Tibial artery (tissue), 4 donors: ENCODE results near the gene KRTAP20-3.

Experiments used
- DNase-seq, 2 donors: peaks; one replicate each; pipeline ENCODE4 v3.0.0-alpha.2; 2019
- H3K27ac ChIP-seq, 2 donors: fragments of 200-600 bp; sonication (generic) in 1 of 2; 1 replicate in 1 of 2; 2 replicates in 1 of 2; pipeline ENCODE4 v1.5.1; 2018 to 2019; ENCODE audit warnings: mild to moderate bottlenecking in 1 of 2
- H3K27me3 ChIP-seq, 2 donors: fragments of 200-600 bp; sonication (generic) in 1 of 2; one replicate each; pipeline versions ENCODE4 v1.5.1 to v1.6.0; 2016 to 2019
- H3K36me3 ChIP-seq, 3 donors: fragments of 200-600 bp; sonication (generic) in 2 of 3; one replicate each; pipeline ENCODE4 v1.5.1; 2016 to 2019; ENCODE audit warnings: mild to moderate bottlenecking in 2 of 3
- H3K4me1 ChIP-seq, 4 donors: fragments of 200-600 bp; sonication (generic) in 2 of 4; 1 replicate in 3 of 4; 2 replicates in 1 of 4; pipeline ENCODE4 v1.5.1; 2016 to 2019
- H3K4me3 ChIP-seq, 2 donors: fragments of 200-600 bp; sonication (generic) in 1 of 2; 1 replicate in 1 of 2; 2 replicates in 1 of 2; pipeline ENCODE4 v1.5.1; 2018 to 2019; ENCODE audit warnings: mild to moderate bottlenecking in 2 of 2
- H3K9me3 ChIP-seq, 3 donors: fragments of 200-600 bp; sonication (generic) in 1 of 3; one replicate each; pipeline ENCODE4 v1.5.1; 2016 to 2019
- intact Hi-C: fragments of 100-400 bp; cut with DNase I; formaldehyde crosslinking; loops from one replicate; pipeline ENCODE4 v1.15.0; 2023; ENCODE audit warnings: low total_unique reads
- TF ChIP-seq, protein P1 (sequence below), 2 experiments: fragments of 200-600 bp in 1 of 2; fragments of 450-650 bp in 1 of 2; IDR thresholded peaks; one replicate each; pipeline ENCODE4 v1.5.1; 2017 to 2019; ENCODE audit warnings: antibody characterized with exemption in 2 of 2, mild to moderate bottlenecking in 1 of 2, moderate library complexity in 1 of 2

Gene KRTAP20-3

DNA sequence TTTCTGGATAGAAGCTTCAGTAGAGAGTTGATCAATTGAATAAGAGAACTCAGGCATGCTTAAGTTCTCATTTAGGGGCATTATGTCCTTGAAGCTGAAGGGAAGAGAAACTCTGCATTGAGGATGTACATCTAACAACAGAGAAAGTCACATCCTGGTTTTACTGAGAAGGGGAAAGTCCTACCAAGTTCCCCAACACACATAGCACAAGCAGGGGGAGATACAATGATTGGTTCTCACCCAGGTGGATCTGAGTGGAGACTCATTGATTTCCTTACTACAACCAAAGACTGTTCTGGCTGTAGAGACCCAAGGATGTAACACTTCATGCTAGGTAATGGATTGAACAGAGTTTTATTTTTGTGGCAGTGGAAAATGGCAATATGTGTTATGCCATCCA is 27.5 kb upstream of the KRTAP20-3 start:
- H3K4me1 ChIP-seq, result no peaks in the 10 kb centered on the region
- no peaks in the 10 kb centered on the region for H3K36me3 ChIP-seq
- H3K4me3 ChIP-seq, result no peak overlapping the region
- TF ChIP-seq, protein P1, sequence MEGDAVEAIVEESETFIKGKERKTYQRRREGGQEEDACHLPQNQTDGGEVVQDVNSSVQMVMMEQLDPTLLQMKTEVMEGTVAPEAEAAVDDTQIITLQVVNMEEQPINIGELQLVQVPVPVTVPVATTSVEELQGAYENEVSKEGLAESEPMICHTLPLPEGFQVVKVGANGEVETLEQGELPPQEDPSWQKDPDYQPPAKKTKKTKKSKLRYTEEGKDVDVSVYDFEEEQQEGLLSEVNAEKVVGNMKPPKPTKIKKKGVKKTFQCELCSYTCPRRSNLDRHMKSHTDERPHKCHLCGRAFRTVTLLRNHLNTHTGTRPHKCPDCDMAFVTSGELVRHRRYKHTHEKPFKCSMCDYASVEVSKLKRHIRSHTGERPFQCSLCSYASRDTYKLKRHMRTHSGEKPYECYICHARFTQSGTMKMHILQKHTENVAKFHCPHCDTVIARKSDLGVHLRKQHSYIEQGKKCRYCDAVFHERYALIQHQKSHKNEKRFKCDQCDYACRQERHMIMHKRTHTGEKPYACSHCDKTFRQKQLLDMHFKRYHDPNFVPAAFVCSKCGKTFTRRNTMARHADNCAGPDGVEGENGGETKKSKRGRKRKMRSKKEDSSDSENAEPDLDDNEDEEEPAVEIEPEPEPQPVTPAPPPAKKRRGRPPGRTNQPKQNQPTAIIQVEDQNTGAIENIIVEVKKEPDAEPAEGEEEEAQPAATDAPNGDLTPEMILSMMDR (IDR thresholded peaks at IDR 0.05), result no peak
- H3K27me3 ChIP-seq, result no peaks in the 10 kb centered on the region
- DNase-seq, result no peak
- no peaks in the 10 kb centered on the region for H3K9me3 ChIP-seq
- intact Hi-C loops, result no loop called here
- H3K27ac ChIP-seq, result no peak overlapping the region

DNA sequence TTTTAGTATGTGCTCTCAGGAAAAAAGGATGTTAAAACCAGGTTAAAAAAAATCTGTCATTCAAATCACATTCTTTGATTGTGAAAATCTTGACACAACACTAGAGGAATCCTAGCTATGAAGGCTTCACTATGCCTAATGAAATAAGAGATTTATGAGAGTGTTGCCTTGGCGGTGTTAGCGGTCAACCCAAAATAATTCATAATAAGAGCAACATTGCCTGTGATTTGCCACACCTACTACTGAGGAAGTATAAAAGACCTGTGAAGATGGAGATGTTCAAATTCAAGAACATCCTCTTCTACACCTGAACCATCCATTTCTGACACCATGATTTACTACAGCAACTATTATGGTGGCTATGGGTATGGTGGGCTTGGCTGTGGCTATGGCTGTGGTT is 26.5 kb upstream of the KRTAP20-3 start, which contains the start of gene KRTAP20-1:
Gene KRTAP20-1, plus strand, starts transcription at position 301 of the 400 bp plus-strand sequence. Its CDS starts 30 bp downstream, at position 331.
- intact Hi-C loops, result no loop called here
- Histone ChIP-seq H3K27ac (no peak within 1 kb of the TSS), H3K4me3 (no peak within 1 kb of the TSS), H3K4me1 (no peaks in the 10 kb centered on the region), H3K27me3 (no peaks in the 10 kb centered on the region), H3K9me3 (no peaks in the 10 kb centered on the region), H3K36me3 (no peaks in the 10 kb centered on the region)
- TF ChIP-seq, protein P1 (IDR thresholded peaks at IDR 0.05), result no peak
- DNase-seq, result no peak

DNA sequence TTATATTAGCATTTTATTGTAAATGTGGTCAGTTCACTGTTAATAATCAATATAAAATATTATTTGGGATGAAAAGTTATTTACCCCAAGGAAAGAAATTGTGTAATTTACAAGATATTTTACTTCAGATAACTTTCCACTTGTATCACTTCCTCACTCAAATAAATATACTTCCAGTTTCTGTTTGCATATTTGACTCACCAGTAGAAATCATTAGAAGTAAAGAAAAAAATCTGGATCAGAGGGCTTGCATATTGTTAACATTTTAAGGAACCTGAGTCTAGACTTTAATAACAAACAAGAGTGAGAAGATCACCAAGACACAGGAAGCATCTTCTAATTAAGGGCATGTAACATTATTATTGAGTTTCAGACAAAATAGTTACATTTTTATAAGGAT is 22.6 kb upstream of the KRTAP20-3 start:
- intact Hi-C loops, result no loop called here
- TF ChIP-seq, protein P1 (IDR thresholded peaks at IDR 0.05), result no peak
- H3K4me3 ChIP-seq, result no peak overlapping the region
- H3K27ac ChIP-seq, result no peak overlapping the region
- H3K27me3 ChIP-seq, result no peaks in the 10 kb centered on the region
- DNase-seq, result no peak
- no peaks in the 10 kb centered on the region for H3K9me3 ChIP-seq
- H3K36me3 ChIP-seq, result no peaks in the 10 kb centered on the region
- no peaks in the 10 kb centered on the region for H3K4me1 ChIP-seq

DNA sequence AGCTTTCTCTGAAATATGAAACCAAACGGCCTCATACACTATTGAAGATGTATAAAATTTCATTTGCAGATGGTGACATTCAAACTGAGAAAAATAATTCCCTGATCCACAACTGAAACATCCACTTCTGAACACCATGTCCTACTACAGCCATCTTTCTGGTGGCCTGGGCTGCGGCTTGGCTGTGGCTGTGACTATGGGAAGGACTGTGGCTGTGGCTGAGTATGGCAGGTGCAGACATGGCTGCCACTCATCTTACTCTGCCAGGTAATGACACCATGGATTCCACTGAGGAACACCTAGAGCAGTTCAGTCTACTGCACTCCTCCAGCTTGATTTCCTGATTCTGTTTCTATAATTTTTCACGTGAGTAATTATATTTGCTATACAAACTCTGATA is 22.1 kb upstream of the KRTAP20-3 start, which contains the start of gene KRTAP20-4:
Gene KRTAP20-4, plus strand, starts transcription at position 106 of the 400 bp plus-strand sequence.
- H3K4me3 ChIP-seq, result no peak within 1 kb of the TSS
- H3K9me3 ChIP-seq, result peaks cover 0 to 4% (median 0%) of the 10 kb centered on the region in 3 donors
- no peaks in the 10 kb centered on the region for H3K4me1 ChIP-seq
- TF ChIP-seq, protein P1 (IDR thresholded peaks at IDR 0.05), result no peak
- no peak for DNase-seq
- H3K27ac ChIP-seq, result no peak within 1 kb of the TSS
- H3K27me3 ChIP-seq, result no peaks in the 10 kb centered on the region
- intact Hi-C loops, result no loop called here
- H3K36me3 ChIP-seq, result no peaks in the 10 kb centered on the region

DNA sequence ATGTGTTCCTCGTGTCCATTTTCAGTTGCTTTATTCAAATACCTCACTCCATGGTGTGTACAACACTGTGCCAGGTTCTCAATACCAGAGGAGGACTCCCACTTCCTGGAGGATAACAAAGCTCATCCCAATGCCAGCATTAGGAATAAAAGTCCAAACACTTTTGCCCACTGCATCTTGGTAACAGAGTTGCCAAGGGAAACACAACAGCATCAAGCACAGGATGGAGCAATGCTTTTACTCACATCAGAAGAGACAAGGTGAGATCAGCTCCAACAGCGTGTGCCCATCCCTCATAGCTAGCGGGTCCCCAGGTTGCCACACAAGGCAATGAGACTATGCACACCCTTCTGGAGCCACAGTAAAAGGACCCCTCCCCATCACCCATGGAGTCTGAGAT is 19.3 kb upstream of the KRTAP20-3 start:
- TF ChIP-seq, protein P1 (IDR thresholded peaks at IDR 0.05), result no peak
- Histone ChIP-seq H3K27me3 (no peaks in the 10 kb centered on the region), H3K4me1 (no peaks in the 10 kb centered on the region), H3K9me3 (peaks cover 0 to 5% (median 0%) of the 10 kb centered on the region in 3 donors), H3K27ac (no peak overlapping the region), H3K36me3 (no peaks in the 10 kb centered on the region), H3K4me3 (no peak overlapping the region)
- DNase-seq, result no peak
- intact Hi-C loops, result no loop called here
